BE2C (cell line): ENCODE results near the gene ZNF324B.
"Not testable (repeated sequence)": the region's sequence is repeated elsewhere in the genome, so short reads cannot be mapped to it uniquely, and the experiment has no call there.

Experiments used
- DNase-seq: peaks from one replicate; pipeline ENCODE4 v3.0.0-alpha.2; 2020
- H3K27me3 ChIP-seq: fragments of 250-450 bp; sonication (Bioruptor Pico); 2 replicates; pipeline ENCODE4 v1.5.1; 2020; ENCODE audit warnings: mild to moderate bottlenecking
- H3K36me3 ChIP-seq: fragments of 250-450 bp; sonication (Bioruptor Pico); 2 replicates; pipeline ENCODE4 v1.5.1; 2020; ENCODE audit warnings: mild to moderate bottlenecking
- H3K4me1 ChIP-seq: fragments of 250-450 bp; sonication (Bioruptor Pico); 2 replicates; pipeline ENCODE4 v1.5.1; 2020
- H3K4me3 ChIP-seq: 2 replicates; pipeline ENCODE4 v1.5.1; 2011; ENCODE audit warnings: low read depth, low read length
- H3K9me3 ChIP-seq: fragments of 250-450 bp; sonication (Bioruptor Pico); 2 replicates; pipeline ENCODE4 v1.5.1; 2020
- CTCF ChIP-seq: IDR thresholded peaks from 2 replicates; pipeline ENCODE4 v1.5.1; 2012; ENCODE audit warnings: mild to moderate bottlenecking, low read depth, low read length

Gene ZNF324B

GRCh38 chr19:58429745-58430144, 21.7 kb upstream of the ZNF324B start:
- Histone ChIP-seq H3K9me3 (peaks cover 16% of the 10 kb centered on the region), H3K4me3 (no peak overlapping the region), H3K36me3 (peaks cover 40% of the 10 kb centered on the region), H3K4me1 (no peaks in the 10 kb centered on the region), H3K27me3 (no peaks in the 10 kb centered on the region)
- DNase-seq, result no peak
- TF ChIP-seq CTCF, result no peak

- TF ChIP-seq CTCF, result no peak
- peaks cover 60% of the 10 kb centered on the region for H3K36me3 ChIP-seq
- no peak overlapping the region for H3K4me3 ChIP-seq
- no peaks in the 10 kb centered on the region for H3K27me3 ChIP-seq
- DNase-seq, result no peak
- peaks cover 16% of the 10 kb centered on the region for H3K9me3 ChIP-seq
- no peaks in the 10 kb centered on the region for H3K4me1 ChIP-seq
These were observed 17.2 kb upstream of the ZNF324B start for GRCh38 chr19:58434217-58434616.

- H3K9me3 ChIP-seq, result peaks cover 6% of the 10 kb centered on the region
- peaks cover 18% of the 10 kb centered on the region for H3K36me3 ChIP-seq
- DNase-seq, result peak; percentile 97
- no peaks in the 10 kb centered on the region for H3K4me1 ChIP-seq
- H3K4me3 ChIP-seq, result peak within 1 kb of the TSS; percentile 84
- no peaks in the 10 kb centered on the region for H3K27me3 ChIP-seq
- TF ChIP-seq CTCF, result no peak
These were observed 11.6 kb upstream of the ZNF324B start, which contains the start of gene ZNF132 for GRCh38 chr19:58439576-58440554. Gene ZNF132 (minus strand): TSS chr19:58440153. CDS start chr19:58439821, 332 bp downstream.

- Histone ChIP-seq H3K9me3 (peaks cover 6% of the 10 kb centered on the region), H3K27me3 (no peaks in the 10 kb centered on the region), H3K4me3 (peak overlapping the region; percentile 84), H3K36me3 (peaks cover 12% of the 10 kb centered on the region), H3K4me1 (no peaks in the 10 kb centered on the region)
- no peak for DNase-seq
- TF ChIP-seq CTCF, result no peak
These were observed 10.9 kb upstream of the ZNF324B start for GRCh38 chr19:58440556-58440955.

- DNase-seq, H3K4me1 ChIP-seq, H3K27me3 ChIP-seq, H3K4me3 ChIP-seq, H3K36me3 ChIP-seq, H3K9me3 ChIP-seq: not testable (repeated sequence)
These were observed 8.4 kb upstream of the ZNF324B start for GRCh38 chr19:58442986-58443385.

- H3K4me3 ChIP-seq, H3K36me3 ChIP-seq, DNase-seq, H3K4me1 ChIP-seq, H3K27me3 ChIP-seq, H3K9me3 ChIP-seq: not testable (repeated sequence)
These were observed 2.6 kb upstream of the ZNF324B start for GRCh38 chr19:58448860-58449259.

GRCh38 chr19:58449980-58450379, 1.4 kb upstream of the ZNF324B start:
- not testable (repeated sequence) for H3K27me3 ChIP-seq, H3K4me3 ChIP-seq, DNase-seq, H3K4me1 ChIP-seq, H3K36me3 ChIP-seq, H3K9me3 ChIP-seq
